Measurements from ENCODE around the gene RBM39.

- TF ChIP-seq CTCF (IDR thresholded peaks at IDR 0.05) (no peak), POLR2A (IDR thresholded peaks at IDR 0.05) (no peak)
These were observed 25.8 kb upstream of the RBM39 start for GRCh38 chr20:35767683-35768481.
